ENCODE measurements around the gene NOM1. TPM values are rescaled to one million over a fixed set of nuclear protein-coding genes. Genes with fewer than 3 reads are reported as not detected.
"Not testable (repeated sequence)": the region's sequence is repeated elsewhere in the genome, so short reads cannot be mapped to it uniquely, and the experiment has no call there.

Gene NOM1, protein sequence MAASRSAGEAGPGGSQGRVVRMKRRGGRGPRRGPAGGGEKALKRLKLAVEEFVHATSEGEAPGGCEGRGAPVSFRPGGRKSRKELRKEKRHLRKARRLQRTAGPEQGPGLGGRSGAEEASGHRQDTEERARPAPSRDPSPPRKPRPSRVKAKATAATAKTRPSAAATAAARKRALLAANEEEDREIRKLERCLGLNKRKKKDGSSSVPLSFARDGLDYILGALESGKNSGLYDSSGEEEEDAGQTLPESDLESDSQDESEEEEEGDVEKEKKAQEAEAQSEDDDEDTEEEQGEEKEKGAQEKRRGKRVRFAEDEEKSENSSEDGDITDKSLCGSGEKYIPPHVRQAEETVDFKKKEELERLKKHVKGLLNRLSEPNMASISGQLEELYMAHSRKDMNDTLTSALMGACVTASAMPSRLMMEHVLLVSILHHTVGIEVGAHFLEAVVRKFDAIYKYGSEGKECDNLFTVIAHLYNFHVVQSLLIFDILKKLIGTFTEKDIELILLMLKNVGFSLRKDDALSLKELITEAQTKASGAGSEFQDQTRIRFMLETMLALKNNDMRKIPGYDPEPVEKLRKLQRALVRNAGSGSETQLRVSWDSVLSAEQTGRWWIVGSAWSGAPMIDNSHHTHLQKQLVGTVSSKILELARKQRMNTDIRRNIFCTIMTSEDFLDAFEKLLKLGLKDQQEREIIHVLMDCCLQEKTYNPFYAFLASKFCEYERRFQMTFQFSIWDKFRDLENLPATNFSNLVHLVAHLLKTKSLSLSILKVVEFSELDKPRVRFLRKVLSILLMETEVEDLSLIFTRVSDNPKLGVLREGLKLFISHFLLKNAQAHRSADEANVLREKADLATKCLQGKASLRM
- total RNA-seq (12.2 TPM), polyA plus RNA-seq (ENCODE audit: insufficient read depth in 1 of 8, insufficient read length in 8 of 8, low replicate concordance in 1 of 8) (10 to 100 TPM in 7 of 8 donors, 1 to 10 TPM in 1; 9.4 to 20.1 (median 14.3) TPM)
- long read RNA-seq, donor 1: 0 reads
- long read RNA-seq, donor 2: 0 reads
- long read RNA-seq, donor 3, full-length matches to known transcripts: 2 of 2 reads
- long read RNA-seq, donor 3, partial matches to known transcripts: 0 of 2 reads
- long read RNA-seq, donor 3, other reads (novel, unspliced or antisense): 0 of 2 reads
- long read RNA-seq, donor 4: 0 reads
- long read RNA-seq, donor 5, full-length matches to known transcripts: 3 of 3 reads
- long read RNA-seq, donor 5, partial matches to known transcripts: 0 of 3 reads
- long read RNA-seq, donor 5, other reads (novel, unspliced or antisense): 0 of 3 reads
- long read RNA-seq, donor 6, partial matches to known transcripts: 7 of 8 reads
- long read RNA-seq, donor 6, other reads (novel, unspliced or antisense): 0 of 8 reads
- long read RNA-seq, donor 7: 0 reads
- long read RNA-seq, donor 8: 0 reads
- long read RNA-seq, donor 9: 0 reads
- long read RNA-seq, donor 10: 0 reads
- long read RNA-seq, donor 11, full-length matches to known transcripts: 1 of 1 reads
- long read RNA-seq, donor 11, partial matches to known transcripts: 0 of 1 reads
- long read RNA-seq, donor 11, other reads (novel, unspliced or antisense): 0 of 1 reads

DNA sequence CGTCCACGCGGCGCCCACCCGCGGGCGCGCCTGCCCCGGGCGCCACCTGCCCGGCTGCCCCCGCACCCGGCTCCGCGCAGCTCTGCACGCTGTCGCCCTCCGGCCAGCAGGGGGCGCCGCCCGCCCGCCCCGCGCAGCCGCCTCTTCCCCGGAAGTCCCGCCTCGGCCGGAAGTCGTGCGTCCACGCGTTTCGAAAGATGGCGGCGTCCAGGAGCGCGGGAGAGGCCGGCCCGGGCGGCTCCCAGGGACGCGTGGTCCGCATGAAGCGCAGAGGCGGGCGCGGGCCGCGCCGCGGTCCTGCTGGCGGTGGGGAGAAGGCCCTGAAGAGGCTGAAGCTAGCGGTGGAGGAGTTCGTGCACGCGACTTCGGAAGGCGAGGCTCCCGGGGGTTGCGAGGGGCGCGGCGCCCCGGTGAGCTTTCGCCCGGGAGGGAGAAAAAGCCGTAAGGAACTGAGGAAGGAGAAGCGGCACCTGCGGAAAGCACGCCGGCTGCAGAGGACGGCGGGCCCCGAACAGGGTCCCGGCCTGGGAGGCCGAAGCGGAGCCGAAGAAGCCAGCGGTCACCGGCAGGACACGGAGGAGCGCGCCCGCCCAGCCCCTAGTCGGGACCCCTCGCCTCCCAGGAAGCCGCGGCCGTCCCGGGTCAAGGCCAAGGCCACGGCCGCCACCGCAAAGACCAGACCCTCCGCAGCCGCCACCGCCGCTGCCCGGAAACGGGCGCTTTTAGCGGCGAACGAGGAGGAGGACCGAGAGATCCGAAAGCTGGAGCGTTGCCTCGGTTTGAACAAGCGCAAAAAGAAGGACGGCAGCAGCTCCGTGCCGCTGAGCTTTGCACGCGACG is at the start of gene NOM1:
Gene NOM1, plus strand, starts transcription at position 172 of the 840 bp plus-strand sequence. Its CDS starts 26 bp downstream, at position 198.
- peaks cover 22% of the 10 kb centered on the region for H3K4me1 ChIP-seq (ENCODE audit: control insufficient read depth, insufficient read depth, low read length)
- H3K4me3 ChIP-seq (ENCODE audit: low read length): peak within 1 kb of the TSS; percentile 90
- no peak within 1 kb of the TSS for H3K27ac ChIP-seq (ENCODE audit: low read length)
- peaks cover 13% of the 10 kb centered on the region for H3K27me3 ChIP-seq (ENCODE audit: control insufficient read depth, insufficient read depth, low read length)
- H3K36me3 ChIP-seq (ENCODE audit: control insufficient read depth, insufficient read depth, low read length): peaks cover 26% of the 10 kb centered on the region
- no peaks in the 10 kb centered on the region for H3K9me3 ChIP-seq (replicated peaks; ENCODE audit: control insufficient read depth, low read depth, low read length)
- under 1% methylated on average over 115 of the region's 115 CpGs for WGBS (ENCODE audit: insufficient coverage)
- DNase-seq: peak; percentile 95

DNA sequence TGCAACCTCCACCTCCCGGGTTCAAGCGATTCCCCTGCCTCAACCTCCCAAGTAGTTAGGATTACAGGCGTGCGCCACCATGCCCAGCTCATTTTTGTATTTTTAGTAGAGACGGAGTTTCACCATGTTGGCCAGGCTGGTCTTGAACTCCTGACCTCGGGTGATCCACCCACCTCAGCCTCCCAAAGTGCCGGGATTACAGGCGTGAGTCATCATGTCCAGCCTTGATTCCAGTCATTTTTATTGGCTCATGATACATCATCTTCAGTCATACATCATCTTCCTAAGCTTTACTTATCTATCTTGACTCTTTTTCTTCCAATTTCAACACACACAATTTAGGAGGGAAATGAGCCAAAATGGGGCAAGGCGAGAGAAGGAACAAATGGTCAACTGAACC is 49.4 kb upstream of the NOM1 start:
- not testable (repeated sequence) for DNase-seq; H3K9me3 ChIP-seq (replicated peaks; ENCODE audit: control insufficient read depth, low read depth, low read length); H3K27ac ChIP-seq (ENCODE audit: low read length); H3K36me3 ChIP-seq (ENCODE audit: control insufficient read depth, insufficient read depth, low read length); H3K4me3 ChIP-seq (ENCODE audit: low read length); H3K27me3 ChIP-seq (ENCODE audit: control insufficient read depth, insufficient read depth, low read length); H3K4me1 ChIP-seq (ENCODE audit: control insufficient read depth, insufficient read depth, low read length)
- WGBS (ENCODE audit: insufficient coverage): 84% methylated on average over 6 of the region's 9 CpGs

DNA sequence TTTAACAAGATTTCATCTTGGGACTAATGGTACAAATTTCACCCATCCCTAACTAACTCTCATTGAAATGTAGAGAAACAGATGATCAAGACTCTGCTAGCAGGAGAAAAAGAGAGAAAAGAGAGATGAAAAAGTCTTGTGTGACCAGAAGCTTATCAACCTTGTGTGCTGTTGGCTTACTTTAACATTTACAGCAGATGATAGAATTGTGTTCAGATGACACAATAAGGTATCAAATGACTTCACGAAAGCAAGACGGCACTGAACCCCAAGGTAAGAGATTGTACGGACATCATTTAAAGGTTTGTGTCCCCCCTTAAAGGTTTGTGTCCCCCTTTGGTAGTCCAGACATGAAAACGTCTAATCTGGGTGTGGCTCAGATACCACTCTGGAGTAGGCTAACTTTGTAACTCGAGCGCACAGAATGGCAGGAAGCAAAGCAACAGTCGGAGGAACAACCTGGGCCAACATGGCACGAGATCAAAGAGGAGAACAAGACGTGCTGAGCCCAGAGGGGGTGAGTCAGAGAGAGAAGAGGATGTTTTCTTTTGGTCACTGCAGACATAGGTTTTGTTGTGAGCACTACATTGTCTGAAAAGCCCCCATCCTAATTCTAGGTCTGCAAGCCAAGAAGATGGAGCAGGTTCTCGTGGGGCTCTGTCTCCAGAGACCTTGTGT is 46.1 kb upstream of the NOM1 start:
- H3K4me3 ChIP-seq (ENCODE audit: low read length): no peak overlapping the region
- no peaks in the 10 kb centered on the region for H3K9me3 ChIP-seq (replicated peaks; ENCODE audit: control insufficient read depth, low read depth, low read length)
- WGBS (ENCODE audit: insufficient coverage): 31% methylated on average over 6 of the region's 10 CpGs
- H3K36me3 ChIP-seq (ENCODE audit: control insufficient read depth, insufficient read depth, low read length): no peaks in the 10 kb centered on the region
- peaks cover 11% of the 10 kb centered on the region for H3K4me1 ChIP-seq (ENCODE audit: control insufficient read depth, insufficient read depth, low read length)
- peak overlapping the region; percentile 49 for H3K27ac ChIP-seq (ENCODE audit: low read length)
- DNase-seq: peak; percentile 62
- H3K27me3 ChIP-seq (ENCODE audit: control insufficient read depth, insufficient read depth, low read length): peaks cover 6% of the 10 kb centered on the region

DNA sequence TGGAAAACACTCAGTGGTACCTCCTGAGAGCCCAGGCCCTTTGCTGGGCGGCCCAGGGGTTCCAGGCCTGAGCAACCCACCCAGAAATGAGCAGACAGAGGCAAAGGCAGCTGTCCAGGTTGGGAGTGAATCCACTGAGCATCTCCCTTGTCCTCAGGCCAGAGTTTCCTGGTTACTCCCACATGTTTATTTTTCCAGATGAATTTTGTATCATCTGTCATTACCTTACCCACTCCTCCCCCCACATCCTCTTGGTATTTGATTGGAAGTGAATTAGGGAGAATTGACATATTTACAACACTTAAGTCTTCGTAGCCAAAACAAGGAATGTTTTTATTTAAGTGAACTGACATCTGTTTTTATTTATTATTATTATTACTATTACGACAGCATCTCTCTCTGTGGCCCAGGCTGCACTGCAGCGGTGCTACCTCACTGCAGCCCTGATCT is 43.3 kb upstream of the NOM1 start:
- WGBS (ENCODE audit: insufficient coverage): 57% methylated on average over 2 of the region's 4 CpGs
- H3K27ac ChIP-seq (ENCODE audit: low read length): peak overlapping the region; percentile 9
- peak; percentile 72 for DNase-seq
- peaks cover 11% of the 10 kb centered on the region for H3K4me1 ChIP-seq (ENCODE audit: control insufficient read depth, insufficient read depth, low read length)
- H3K27me3 ChIP-seq (ENCODE audit: control insufficient read depth, insufficient read depth, low read length): no peaks in the 10 kb centered on the region
- no peaks in the 10 kb centered on the region for H3K36me3 ChIP-seq (ENCODE audit: control insufficient read depth, insufficient read depth, low read length)
- no peak overlapping the region for H3K4me3 ChIP-seq (ENCODE audit: low read length)
- no peaks in the 10 kb centered on the region for H3K9me3 ChIP-seq (replicated peaks; ENCODE audit: control insufficient read depth, low read depth, low read length)

DNA sequence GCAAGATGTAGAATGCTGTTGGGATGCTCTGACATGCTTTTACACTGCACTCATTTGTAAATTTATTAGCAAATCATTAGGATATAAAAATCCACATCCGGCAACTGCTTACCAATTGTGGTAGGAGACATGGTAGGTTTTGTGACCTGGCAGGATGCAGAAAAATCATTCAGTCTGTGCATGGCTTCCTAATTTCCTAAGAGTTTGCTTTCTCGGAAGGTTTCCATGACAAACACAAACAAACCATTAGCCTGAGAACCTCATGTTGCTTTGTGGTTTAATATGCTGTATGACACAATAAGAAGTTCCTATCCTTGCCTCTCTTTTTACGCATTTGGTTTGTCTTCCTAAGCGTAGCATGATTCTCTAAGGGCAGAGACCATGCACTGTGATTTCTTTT is 41.9 kb upstream of the NOM1 start:
- no CpG with 5 or more reads among the region's 4 CpGs for WGBS (ENCODE audit: insufficient coverage)
- Histone ChIP-seq H3K4me1 (ENCODE audit: control insufficient read depth, insufficient read depth, low read length) (peaks cover 11% of the 10 kb centered on the region), H3K4me3 (ENCODE audit: low read length) (no peak overlapping the region), H3K36me3 (ENCODE audit: control insufficient read depth, insufficient read depth, low read length) (no peaks in the 10 kb centered on the region), H3K9me3 (replicated peaks; ENCODE audit: control insufficient read depth, low read depth, low read length) (no peaks in the 10 kb centered on the region), H3K27me3 (ENCODE audit: control insufficient read depth, insufficient read depth, low read length) (no peaks in the 10 kb centered on the region), H3K27ac (ENCODE audit: low read length) (peak overlapping the region; percentile 65)
- DNase-seq: peak; percentile 87

DNA sequence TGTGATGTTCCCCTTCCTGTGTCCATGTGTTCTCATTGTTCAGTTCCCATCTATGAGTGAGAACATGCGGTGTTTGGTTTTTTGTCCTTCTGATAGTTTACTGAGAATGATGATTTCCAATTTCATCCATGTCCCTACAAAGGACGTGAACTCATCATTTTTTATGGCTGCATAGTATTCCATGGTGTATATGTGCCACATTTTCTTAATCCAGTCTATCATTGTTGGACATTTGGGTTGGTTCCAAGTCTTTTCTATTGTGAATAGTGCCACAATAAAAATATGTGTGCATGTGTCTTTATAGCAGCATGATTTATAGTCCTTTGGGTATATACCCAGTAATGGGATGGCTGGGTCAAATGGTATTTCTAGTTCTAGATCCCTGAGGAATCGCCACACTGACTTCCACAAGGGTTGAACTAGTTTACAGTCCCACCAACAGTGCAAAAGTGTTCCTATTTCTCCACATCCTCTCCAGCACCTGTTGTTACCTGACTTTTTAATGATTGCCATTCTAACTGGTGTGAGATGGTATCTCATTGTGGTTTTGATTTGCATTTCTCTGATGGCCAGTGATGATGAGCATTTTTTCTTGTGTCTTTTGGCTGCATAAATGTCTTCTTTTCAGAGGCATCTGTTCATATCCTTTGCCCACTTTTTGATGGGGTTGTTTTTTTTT is 39.8 kb upstream of the NOM1 start:
- DNase-seq; H3K27me3 ChIP-seq (ENCODE audit: control insufficient read depth, insufficient read depth, low read length); H3K4me3 ChIP-seq (ENCODE audit: low read length); H3K36me3 ChIP-seq (ENCODE audit: control insufficient read depth, insufficient read depth, low read length); H3K4me1 ChIP-seq (ENCODE audit: control insufficient read depth, insufficient read depth, low read length); H3K27ac ChIP-seq (ENCODE audit: low read length); H3K9me3 ChIP-seq (replicated peaks; ENCODE audit: control insufficient read depth, low read depth, low read length): not testable (repeated sequence)
- no CpG with 5 or more reads among the region's 3 CpGs for WGBS (ENCODE audit: insufficient coverage)

DNA sequence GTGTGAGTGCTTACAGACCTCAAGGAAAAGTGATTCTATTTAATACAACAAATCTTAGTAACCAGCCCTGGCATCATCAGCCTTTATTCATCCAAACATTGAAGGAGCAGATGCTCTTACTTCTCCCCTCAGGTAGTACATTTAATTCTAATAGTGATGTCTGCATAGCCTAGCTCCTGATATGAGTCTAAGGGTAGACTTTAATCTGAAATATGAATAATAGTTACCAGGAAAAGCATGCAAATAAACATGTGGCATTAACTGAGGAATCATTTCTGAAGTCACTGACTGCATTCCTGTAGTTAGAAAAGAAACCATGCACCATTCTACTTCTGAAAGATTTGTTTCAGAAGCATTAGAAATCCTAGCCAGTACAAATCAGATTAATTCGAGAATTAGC is 30.9 kb upstream of the NOM1 start:
- H3K36me3 ChIP-seq (ENCODE audit: control insufficient read depth, insufficient read depth, low read length): no peaks in the 10 kb centered on the region
- no peak overlapping the region for H3K27ac ChIP-seq (ENCODE audit: low read length)
- no peak for DNase-seq
- H3K4me1 ChIP-seq (ENCODE audit: control insufficient read depth, insufficient read depth, low read length): no peaks in the 10 kb centered on the region
- H3K4me3 ChIP-seq (ENCODE audit: low read length): no peak overlapping the region
- H3K9me3 ChIP-seq (replicated peaks; ENCODE audit: control insufficient read depth, low read depth, low read length): peaks cover 2% of the 10 kb centered on the region
- peaks cover 5% of the 10 kb centered on the region for H3K27me3 ChIP-seq (ENCODE audit: control insufficient read depth, insufficient read depth, low read length)
- no CpG with 5 or more reads among the region's 1 CpG for WGBS (ENCODE audit: insufficient coverage)

DNA sequence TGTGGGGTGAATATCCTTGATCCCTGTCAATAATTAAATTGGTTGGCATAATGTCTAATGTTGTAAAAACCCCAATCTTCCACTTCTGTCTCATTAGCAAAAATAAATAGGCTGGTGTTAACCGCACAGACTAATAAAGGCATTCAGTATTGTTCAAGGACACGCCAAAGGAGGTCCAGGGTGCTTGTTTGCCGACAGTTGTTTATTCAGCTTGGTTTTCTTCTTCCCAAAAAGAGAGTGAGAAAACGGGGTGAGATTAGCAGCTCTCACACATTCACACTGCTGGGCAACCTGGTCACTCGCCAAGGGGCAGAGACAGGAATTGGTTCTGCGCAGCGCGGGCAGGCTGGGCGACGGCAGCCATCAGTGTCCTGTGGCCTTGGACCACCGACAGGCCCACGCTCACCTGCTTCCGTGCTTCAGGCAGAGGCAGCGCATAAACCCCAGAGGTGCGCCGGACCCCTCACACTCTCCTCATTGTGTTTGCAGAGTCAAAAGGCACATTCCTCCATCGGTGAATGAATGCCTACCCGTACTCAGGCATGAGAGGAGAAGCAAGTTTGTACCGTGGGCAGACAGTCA is 30.3 kb upstream of the NOM1 start:
- Histone ChIP-seq H3K9me3 (replicated peaks; ENCODE audit: control insufficient read depth, low read depth, low read length) (peaks cover 2% of the 10 kb centered on the region), H3K36me3 (ENCODE audit: control insufficient read depth, insufficient read depth, low read length) (no peaks in the 10 kb centered on the region), H3K4me3 (ENCODE audit: low read length) (no peak overlapping the region), H3K27me3 (ENCODE audit: control insufficient read depth, insufficient read depth, low read length) (peaks cover 5% of the 10 kb centered on the region), H3K4me1 (ENCODE audit: control insufficient read depth, insufficient read depth, low read length) (no peaks in the 10 kb centered on the region), H3K27ac (ENCODE audit: low read length) (no peak overlapping the region)
- DNase-seq: no peak
- WGBS (ENCODE audit: insufficient coverage): 83% methylated on average over 17 of the region's 19 CpGs

Data from muscle of leg (tissue), 16 donors.